ENCODE data around the gene CD9.

- TF ChIP-seq POLR2A (IDR thresholded peaks at IDR 0.05) = no peak
- TF ChIP-seq CTCF (IDR thresholded peaks at IDR 0.05) = no peak
These were observed 16.4 kb downstream of the CD9 start for GRCh38 chr12:6216581-6216980.
